ENCODE data around the gene SULT1C3.

SULT1C3 gene

DNA sequence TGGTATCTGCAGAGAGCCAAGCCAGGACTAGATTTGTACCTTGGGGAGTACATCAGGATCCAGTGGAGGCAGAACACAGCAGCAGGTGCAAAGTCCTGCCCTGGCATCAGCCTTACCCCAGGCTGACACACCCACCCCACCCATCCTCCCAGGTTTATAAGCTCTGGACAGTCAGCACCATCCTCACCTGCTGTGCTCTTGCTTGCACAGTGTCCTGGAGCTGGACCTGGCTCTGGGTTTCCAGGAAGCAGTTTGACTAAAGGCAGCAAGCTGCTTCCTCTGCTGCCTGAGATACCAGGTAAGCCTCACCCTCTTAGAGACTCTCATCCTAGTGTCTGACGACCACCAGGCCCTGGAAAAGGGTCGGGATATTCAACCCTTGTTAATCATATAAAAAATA is at the start of gene SULT1C3:
TSS of gene SULT1C3 (plus strand) at position 183 of the 400 bp plus-strand sequence. CDS start 7,227 bp downstream, outside the sequence.
- FAIRE-seq, result no peak

DNA sequence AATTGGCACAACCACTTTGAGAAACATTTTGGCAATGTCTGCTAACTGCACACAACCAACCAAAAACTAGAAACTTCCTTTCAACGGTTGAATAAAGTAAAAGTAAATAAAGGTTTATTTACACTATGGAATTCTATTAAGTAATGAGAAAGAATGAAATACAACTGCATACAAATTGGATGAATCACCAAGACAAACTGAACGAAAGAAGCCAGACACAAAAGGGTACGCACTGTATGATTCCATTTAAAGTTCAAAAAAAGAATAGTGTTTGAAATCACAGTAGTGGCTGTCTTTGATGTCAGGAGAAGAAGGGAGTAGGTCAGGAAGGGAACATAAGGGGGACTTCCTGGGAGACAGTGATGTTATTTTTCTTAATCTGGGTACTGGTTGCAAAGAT is 46.5 kb upstream of the SULT1C3 start:
- no peak for FAIRE-seq

DNA sequence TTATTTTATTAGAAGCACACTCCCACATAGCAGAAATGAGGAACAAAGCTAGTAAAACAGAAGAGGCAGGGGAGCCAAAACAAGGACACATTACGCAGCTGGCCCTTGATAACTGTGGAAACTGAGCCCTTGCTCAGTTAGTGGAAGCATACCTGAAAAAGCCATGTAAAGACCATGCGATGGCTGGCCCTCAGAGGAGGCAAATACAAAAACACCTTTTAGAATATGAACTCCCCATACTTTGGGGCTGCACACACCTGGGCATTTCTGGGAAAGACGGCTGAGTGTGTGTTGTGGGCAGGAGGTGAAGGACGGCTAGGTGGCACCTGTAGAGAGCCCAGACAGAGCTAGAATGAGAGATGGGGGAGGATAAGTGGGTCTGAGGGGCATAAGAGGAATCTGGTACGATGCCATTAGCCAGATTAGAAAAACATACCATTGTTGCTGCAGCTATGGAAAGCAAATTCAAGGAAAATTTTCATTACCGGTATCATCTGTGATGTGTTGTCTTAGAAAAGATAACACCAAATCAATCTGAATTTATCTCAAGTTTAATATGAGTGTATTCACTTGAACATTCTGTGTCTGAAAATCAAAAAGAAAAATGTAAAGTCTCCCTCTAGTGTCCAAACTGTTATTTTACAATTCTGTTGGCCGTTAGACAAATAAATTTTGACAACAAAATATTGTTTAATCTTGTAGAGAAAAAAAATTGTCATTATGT is 45.2 kb upstream of the SULT1C3 start:
- FAIRE-seq, result peak; percentile 89

DNA sequence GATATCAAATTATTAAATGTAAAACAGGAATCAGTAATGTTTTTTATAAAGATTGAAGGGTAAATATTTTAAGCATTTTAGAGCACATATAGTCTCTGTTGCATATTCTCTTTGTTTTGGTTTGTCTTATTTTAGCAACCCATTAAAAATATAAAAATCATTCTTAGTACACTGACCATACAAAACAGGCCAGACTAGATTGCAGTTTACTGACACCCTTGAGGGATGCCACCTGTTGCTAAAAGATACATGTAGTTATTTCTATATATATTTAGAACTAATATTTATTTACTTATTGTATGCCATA is 44.7 kb upstream of the SULT1C3 start:
- no peak for FAIRE-seq

DNA sequence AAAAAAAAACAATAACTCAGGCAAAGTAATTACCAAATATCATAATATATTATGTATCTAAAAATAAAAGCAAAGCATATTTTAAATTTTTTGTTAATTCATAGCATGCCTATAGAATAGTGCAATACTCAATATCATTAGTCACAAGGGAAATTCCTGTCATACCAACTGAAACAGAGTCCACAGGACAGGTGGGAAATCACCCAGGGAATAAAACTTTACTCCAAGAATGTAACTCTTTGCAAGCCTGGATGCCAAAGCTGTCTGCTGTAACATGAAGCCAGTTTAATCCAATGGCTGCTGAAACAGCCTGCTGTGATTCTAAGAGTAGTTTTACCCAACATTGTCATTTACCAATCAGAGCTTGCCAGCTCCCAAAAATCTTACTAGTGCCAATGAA is 40.0 kb upstream of the SULT1C3 start:
- no peak for FAIRE-seq

DNA sequence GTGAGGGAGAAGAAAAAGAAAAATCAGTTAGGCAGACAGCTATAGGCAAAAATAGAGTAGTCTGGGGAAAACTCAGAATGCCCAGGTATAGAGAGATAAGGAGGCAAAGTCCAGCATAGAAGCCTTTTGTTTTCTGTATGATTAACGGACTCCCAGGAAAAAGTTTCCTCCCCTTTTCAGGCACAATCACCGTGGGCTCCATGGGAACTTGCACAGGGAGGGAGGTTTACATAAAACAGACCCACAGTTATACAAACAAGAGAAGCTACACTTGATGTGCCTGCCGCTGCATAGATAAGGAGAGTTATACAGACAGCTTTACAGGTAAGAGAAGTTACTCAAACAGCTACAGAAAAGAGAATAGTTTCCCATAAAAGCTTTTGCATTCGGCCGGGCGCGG is 39.2 kb upstream of the SULT1C3 start:
- FAIRE-seq, result no peak

DNA sequence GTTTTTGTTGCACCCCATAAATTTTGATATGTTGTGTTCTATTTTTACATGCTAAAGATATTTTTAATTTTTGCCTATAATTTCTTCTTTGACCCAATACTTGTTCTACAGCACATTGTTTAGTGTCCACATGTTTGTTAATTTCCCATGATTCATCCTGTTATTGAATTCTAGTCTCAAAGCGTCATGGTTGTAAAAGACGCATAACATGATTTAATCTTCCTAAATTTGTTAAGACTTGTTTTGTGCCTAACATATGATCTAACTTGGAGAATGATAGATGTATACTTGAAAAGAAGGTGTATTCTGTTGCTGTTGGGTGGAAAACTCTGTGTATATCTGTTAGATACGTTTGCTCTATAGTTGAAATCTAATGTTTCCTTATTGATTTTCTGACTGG is 27.1 kb upstream of the SULT1C3 start:
- peak; percentile 10 for FAIRE-seq

DNA sequence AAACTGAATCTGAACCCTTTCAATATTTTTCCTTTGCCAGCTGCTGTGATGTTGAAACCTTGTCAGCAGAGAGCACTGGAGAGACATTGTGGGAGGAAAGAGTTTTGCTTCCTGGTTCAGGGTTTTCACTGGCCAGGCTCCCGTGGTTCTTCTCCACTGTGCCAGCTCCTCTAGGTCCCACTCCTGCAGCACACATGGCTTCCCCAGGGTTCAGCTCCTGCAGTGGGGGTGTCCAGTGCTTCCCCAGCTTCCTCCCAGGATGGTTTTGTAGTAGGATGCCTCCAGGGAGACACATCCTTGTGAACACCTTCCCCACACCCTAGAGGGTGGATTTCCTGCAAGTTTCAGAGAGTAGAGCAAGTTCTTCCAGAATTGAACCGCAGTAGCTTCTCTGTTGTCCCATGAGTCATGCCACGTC is 24.0 kb upstream of the SULT1C3 start:
- FAIRE-seq, result no peak

DNA sequence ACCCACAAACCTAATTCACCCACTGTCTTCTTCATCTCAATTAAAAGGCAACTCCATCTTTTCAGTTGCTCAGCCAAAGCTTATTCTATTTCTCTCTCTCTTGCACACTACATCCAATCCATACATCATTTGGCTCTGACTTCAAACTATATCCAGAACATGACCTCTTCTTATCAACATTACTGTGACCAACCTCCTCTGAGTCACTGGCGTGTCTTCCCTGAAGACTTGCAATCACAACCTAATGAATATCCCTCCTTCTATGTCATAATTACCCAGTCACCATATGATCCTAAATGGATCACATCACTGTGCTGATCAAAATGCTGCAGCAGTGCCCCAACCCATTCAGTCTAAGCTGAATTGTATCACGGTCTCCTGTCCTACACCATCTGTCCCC is 22.6 kb upstream of the SULT1C3 start:
- FAIRE-seq, result no peak

DNA sequence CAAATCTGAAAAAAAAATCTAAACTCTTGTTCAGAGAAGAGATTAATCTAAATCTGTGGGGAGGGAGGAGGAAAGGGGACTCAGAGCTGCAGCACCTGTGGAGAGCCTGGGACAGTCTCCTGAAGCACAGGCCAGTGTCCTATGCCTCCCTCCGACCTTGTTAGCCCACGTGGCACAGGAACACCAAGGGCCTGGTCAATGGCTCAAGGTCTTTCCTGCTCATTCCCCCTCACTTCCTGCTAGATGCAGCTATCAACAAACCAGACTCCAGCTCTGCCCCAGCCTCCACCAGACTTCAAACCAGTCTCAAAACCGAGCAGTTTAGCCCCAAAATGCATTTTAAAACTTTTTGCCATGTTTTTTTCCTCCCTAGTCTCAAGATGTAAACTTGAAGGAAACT is 20.1 kb upstream of the SULT1C3 start:
- FAIRE-seq, result no peak

DNA sequence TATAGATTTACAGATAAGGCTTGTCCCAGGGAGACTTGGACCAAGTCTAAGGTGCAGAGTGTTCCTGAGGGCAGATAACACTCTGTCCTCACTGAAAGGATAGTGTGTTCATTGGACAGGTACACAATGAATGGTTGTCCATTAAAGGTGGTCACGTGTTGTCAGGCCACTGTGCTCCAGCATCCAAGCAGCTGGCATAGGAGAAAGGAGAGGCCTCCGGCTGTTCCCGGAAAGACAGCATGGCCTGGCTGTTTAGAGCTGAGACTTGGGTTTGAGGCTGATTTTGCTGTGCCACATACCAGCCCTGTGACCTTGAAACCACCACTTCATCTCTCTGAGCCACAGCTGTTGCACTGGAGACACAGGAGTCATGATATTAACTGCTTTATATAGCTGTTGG is 19.6 kb upstream of the SULT1C3 start:
- no peak for FAIRE-seq

DNA sequence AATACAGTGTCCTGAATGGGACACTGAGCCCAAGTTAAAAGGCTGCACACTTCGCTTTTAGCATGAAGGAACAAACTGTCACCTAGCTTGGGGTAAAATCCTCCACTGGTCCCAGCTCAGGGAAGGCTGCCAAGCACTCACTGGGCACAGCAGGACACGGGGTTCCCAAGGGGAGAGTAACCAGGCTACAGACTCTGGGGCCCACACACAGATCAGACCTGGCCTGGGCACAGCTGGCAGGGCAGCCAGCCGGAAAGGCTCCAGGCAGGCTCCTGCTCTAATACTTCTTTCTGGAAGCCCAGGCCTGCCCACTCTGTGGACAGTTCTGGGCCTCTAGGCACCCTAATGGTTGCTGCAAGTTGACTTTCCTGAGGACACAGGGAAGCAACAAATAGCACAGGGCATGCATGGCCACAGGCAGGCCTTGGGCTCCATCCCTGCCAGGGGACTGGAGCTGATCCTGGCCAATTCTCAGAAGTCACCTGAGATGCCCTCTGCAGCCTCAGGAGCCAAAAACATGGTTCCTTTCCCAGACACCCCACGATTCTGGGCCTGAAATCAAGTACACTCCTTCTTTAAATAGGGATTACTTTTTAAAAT is 18.7 kb upstream of the SULT1C3 start:
- FAIRE-seq, result no peak

DNA sequence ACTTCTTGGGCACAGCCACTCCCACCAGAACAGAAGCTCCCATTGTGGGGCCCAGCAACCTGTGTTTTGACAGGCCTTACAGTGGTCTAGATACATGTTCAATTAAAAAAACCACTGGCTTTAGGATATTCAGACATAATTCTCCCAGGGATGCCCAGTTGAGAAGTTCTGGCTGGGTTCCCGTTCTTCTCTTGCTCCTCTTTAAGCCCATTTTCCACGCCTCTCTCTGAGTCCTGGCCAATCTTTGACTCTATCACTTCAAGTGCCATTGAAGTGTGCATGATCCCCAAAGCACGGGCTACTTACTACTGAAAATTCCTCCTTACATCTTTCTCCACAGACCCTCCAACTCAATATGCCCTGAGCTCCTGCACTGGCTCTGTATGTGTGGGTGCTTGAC is 17.5 kb upstream of the SULT1C3 start:
- FAIRE-seq, result no peak

DNA sequence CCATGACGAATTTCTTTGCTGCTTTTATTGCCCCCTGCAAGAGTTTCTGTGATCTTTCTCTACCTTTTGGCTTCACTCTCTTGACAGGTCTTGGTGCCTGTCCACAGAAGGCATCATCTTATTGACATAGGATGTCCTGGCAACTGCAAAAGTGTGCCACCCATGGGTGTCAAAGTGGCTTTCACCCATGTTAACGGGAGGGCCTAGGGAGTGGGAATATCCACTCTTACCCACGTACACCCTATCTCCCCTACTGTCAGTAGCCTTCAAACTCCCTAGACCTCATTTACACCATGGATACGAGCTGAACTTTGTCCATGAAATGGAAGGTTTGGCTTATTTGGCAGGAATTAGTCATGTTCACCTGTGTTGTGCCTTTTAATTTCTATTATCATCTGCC is 16.2 kb upstream of the SULT1C3 start:
- no peak for FAIRE-seq

DNA sequence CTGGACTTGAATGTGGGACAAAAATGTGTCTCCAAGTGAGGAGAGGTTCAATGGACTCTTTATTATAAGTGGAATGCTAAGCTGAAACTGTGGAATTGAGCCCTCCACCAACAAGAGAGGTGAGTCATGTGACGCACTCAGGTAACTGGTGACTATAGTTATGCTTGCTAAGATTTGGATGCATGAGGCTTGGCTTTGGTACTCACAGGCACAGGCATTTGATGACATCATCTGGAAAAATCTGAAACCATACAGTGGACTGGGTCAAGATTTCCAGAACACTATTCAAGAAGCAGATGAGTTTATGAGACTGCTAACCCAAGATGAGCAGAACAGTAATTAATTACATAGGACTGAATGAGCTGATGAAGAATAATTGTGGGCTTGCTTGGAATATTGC is 15.7 kb upstream of the SULT1C3 start:
- FAIRE-seq, result no peak

DNA sequence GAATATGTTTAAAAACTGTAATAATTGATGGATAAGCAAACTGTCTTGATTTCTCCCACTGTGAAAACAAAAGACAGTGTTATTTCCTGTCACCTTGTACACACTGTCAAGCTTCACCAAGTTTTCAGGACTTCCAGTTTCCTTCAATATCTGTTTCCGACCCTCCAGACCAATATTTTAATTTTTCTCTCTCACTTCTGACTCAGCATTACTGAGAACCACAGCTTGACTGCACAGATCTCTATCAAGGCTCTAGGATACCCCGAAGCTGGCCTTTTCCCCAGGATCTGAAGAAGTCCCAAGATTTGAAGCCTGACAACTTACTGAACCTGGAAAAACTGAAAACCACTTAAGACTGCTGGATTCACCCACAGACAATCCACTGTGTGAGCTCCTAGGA is 13.2 kb upstream of the SULT1C3 start:
- FAIRE-seq, result no peak

DNA sequence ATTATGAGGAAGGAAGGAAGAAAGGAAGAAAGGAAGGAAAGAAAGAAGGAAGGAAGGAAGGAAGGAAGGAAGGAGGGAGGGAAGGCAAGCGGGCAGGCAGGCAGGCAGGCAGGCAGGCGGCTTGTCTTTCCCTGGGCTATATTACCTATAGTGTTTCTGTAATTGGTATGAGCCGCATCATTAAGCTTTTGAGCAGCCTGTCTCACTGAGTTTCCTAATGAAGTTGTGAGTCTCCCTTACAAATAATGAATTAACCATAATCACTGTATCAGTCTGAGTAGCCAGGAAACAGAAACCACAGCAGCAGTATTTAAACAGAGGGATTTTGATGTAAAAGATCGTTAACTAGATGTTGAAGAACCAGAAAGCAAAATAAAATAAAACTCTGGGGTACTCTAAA is 11.8 kb upstream of the SULT1C3 start:
- FAIRE-seq, result no peak

DNA sequence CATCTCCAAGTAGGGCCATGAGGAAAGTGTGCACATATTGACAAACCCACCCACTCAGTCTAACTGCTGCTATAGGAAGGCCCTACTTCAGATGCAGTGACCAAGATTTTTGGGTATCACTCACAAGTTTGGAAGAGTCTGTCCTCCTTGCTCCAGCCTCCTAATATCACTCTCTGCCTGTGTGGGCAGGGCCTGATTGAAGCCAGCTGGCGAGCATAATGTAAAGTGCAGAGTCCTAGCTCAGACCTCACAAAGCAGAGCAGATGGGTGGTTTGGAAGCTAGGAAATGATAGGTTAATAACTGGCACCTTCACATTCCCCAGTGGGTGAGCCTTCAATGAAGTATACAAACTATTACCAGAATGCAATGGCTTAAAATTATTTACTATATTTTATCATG is 11.2 kb upstream of the SULT1C3 start:
- no peak for FAIRE-seq

DNA sequence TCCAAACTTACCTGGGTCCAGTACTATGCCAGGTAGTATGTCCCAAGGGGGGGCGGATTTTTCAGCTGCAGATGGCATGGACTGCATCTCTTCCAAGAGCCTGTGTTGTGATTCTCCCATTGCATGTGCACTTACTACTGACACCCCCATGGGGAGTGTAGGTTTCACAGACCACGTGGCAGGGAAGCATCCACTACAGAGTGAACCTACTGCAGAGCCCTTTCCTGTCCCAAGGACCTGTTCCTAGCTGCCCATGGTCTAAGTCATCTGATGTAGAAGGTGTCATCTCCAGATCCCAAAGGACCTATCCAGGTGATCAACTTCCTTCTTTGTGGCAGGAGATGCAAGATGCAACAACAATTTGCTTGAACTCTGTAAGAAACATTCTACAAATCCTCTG is 9.9 kb upstream of the SULT1C3 start:
- FAIRE-seq, result no peak

DNA sequence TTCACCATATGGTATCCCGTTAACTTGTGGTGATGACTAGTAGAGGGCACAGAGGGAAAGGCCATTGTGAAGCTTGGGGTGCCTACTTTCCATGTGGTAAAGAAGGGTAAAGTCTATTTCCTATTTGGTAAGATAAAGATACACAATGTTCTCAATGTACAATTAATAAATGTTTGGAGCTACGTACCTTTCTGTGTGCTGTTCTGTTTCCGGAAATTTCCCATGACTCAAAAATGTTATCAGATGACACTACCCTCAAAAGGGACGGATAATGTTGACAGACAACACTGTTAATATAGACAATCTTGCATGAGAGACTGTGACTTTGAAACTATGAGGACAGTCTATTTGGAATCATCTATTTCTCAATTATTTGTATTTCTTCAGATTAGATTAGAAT is 4.2 kb upstream of the SULT1C3 start:
- no peak for FAIRE-seq

DNA sequence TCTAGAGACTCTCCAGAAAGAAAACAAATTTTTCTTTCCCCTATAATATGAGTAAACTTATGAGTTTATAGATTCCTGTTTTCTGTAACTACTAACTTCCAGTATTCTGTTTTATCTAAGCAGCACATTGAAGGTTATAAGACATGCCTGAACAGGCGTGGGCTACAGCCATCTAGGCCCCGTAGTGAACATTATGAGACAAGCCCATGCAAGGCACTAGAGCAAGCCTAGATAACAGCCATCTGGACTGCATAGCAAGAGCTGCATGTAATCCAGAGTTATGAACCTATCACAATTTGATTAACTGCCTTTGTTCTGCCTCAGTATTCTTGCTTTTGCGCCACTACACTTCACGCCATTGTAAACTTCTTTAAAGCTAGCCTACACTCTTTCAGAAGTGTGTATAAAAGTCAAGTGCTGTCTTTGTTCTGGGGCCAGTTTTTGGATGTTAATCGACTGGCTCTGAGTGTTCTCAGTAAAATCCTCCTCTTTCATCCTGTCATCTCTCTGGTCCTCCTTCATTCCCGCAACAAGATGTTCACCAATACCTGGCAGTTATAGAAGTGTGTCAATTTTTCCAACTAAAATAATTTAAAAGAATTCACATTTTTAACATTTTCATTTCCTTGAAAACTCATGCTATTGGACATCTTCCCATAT is 3.0 kb upstream of the SULT1C3 start:
- FAIRE-seq, result no peak

DNA sequence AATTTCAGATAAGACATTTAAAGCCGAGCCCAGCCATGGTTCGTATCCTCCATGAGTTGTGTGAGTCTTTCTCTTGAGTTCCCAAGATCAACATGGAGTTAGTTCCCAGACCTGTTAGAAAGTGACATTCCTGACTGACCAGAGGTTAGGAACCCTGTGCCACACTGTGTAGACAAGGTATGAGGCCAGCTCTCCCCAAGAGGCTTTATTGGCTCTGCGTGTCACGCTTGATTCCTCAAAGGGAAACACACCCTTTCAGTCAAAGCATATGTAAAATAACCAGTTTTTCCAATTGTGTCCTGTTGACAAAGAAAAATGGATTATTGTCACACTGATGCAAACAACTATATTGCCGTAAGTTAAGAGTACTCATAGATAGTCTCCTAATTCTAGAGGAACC is 1.2 kb downstream of the SULT1C3 start:
- FAIRE-seq, result no peak

DNA sequence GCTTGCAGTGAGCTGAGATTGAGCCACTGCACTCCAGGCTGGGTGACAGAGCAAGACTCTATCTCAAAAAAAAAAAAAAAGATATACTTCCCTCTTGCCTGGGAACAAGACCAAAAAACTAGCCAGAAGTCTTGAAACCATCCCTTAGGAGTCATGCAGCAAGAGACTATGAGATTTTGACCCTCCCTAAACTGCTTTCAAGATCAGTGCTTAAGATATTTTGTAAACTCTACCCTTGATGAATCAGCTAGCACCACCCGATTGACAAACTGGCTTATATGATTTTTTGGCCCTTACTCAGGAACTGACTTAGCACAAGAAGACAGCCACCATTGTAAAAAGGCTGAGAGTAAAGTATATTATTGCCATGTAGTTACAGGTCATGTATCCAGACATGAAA is 3.8 kb downstream of the SULT1C3 start:
- FAIRE-seq, result no peak

DNA sequence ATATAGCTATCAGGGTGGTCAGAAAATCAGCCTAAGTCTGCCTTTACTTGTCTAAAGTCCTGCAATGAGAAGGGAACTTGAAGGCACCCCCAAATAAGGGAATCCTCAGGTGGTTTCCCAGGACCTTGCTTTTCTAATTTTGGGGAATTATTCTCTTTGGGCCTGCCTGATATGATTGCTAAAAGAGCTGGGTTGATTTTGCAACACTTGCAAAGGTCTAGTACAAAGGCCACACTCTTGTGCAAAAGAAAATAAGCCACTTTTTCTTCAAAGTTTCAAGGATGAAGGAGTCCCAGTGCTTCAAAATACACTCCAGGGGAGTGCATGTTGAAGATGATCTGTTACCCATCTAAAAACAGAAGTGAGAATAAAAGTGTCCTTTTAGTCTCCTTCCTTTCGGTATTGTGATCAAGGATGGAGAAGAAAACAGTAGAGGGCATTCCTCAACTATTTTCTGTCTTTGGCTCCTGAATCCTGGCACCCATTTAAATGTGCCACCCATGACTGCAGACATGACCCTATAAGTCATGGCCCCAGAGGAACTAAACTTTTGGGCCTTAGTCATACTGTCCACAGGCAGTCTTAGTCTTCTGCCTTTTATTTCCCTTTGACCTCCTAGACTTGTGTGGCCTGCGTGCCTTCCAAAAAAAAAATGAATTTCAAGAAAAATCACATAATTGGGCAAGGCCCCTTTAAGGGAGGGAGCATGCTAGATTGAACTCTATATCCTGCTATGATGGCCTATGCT is 5.1 kb downstream of the SULT1C3 start:
- no peak for FAIRE-seq

All from colon (tissue), 2 donors.